A549 treated with CORT108297 at 1 μM for 4 hours (cell line): ENCODE measurements around the gene TAB2. TPM values are rescaled to one million over a fixed set of nuclear protein-coding genes. Genes with fewer than 3 reads are reported as not detected.

Experiments
- total RNA-seq: library from RNA; stranded (reverse); fragments of 200-300 nt; extraction: Qiagen RNA extraction; gene quantifications from 5 replicates; pipeline ENCODE4 v1.2.3, GENCODE V29; 2022

Gene TAB2
- 20.6 to 31.5 TPM (median 24.0 TPM) in 5 replicates for total RNA-seq

DNA sequence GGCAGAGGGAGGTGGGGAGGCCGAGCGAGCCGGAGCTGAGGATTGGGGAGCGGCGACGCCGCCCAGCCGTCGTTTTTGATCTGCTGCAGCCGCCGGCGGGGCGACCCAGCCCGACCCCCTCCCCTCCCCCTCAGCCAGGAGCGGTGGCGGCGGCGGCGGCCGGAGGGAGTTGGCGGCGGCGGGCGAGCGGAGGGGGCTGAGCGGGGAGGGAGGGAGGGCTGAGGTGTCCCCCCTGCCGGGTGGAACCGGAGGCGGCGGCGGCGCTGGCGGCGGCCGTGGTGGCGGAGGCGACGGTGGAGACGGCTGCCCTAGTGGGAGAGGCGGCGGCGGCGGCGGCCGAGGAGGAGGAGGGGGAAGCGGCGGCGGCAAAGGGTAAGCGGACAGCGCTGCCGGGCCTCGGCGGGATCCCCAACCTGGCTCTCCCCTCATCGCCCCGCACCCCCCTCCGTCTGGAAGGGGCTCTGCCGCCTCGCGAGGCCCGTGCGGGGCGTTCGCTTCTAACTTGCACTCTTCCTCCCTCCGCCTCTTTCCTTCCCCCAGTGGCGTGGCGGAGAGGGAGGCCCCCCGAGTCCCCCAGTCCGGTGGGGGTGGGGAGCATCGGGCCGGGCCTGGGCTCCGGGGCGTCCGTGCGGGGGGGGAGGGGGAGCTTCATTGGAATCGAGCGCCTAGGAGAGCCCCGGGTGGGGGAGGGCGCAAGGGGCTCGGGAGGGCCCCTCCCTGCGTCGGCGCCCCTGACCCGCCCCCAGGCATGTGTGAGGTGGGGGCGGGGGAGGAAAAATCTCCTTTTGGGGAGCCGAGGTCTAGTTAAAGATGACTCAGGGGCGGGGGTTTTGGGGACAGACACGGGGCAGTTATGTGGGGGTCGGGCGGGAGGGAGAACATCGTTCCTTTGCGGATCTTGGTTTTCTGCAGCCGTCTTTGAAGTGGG, at the start of gene TAB2:
TAB2 (plus strand) TSS at position 69 of the 928 bp plus-strand sequence. CDS start 52,286 bp downstream, outside the sequence.

GRCh38 chr6:149400050-149400449, 82.5 kb downstream of the TAB2 start, which contains the start of gene SUMO4:
TSS of gene SUMO4 (plus strand) at chr6:149400262. CDS start at chr6:149400392, 130 bp downstream.

Other genes with a start within 250 kb of the TAB2 start
- 0.11 TPM in 1 of 5 replicates, not detected in the others for gene SUMO4, start 82.5 kb downstream of the TAB2 start, total RNA-seq
- 0.06 to 0.40 TPM (median 0.10 TPM) in 5 replicates for gene ZC3H12D, start 167.3 kb downstream of the TAB2 start, total RNA-seq
- gene PPIL4, start 228.3 kb downstream of the TAB2 start, total RNA-seq: 11.6 to 23.4 TPM (median 14.2 TPM) in 5 replicates
- gene GINM1, start 248.7 kb downstream of the TAB2 start, total RNA-seq: 24.7 to 33.7 TPM (median 26.1 TPM) in 5 replicates